ENCODE data around the gene MAST2. TPM values are rescaled to one million over a fixed set of nuclear protein-coding genes. Genes with fewer than 3 reads are reported as not detected.
A peak's percentile ranks its signal among the peaks of the same experiment; 100 is the strongest.

MAST2 gene
- total RNA-seq, 1 donor from 2014 or later = 60.7 TPM

DNA sequence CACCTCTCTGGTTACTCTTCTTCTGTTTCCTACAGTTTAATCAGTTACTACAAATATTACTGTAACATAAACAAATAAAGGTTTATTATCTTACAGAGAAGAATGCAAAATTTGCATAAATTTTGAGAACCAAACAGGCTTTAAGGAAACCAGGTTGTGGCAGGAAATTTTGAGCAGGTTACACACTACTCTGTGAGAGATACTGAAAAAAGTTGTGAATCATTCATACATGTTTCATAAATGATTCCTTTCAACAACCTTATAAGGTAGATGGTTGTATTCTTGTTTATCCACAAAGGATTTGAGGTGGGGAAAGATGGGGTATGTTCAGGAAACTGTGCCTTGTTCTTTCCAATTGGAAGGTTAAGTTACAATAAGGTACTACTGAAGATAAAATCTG, 58.6 kb downstream of the MAST2 start:
- Mint-ChIP-seq H3K36me3 (peaks cover 1% of the 10 kb centered on the region), H3K9me3 (no peaks in the 10 kb centered on the region), H3K27me3 (ENCODE audit: low read depth) (no peaks in the 10 kb centered on the region), H3K4me1 (peaks cover 30% of the 10 kb centered on the region), H3K4me3 (no peak overlapping the region), H3K27ac (no peak overlapping the region)
- TF ChIP-seq, protein P1, sequence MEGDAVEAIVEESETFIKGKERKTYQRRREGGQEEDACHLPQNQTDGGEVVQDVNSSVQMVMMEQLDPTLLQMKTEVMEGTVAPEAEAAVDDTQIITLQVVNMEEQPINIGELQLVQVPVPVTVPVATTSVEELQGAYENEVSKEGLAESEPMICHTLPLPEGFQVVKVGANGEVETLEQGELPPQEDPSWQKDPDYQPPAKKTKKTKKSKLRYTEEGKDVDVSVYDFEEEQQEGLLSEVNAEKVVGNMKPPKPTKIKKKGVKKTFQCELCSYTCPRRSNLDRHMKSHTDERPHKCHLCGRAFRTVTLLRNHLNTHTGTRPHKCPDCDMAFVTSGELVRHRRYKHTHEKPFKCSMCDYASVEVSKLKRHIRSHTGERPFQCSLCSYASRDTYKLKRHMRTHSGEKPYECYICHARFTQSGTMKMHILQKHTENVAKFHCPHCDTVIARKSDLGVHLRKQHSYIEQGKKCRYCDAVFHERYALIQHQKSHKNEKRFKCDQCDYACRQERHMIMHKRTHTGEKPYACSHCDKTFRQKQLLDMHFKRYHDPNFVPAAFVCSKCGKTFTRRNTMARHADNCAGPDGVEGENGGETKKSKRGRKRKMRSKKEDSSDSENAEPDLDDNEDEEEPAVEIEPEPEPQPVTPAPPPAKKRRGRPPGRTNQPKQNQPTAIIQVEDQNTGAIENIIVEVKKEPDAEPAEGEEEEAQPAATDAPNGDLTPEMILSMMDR (IDR thresholded peaks at IDR 0.05; ENCODE audit: unreplicated experiment) = no peak
- no peak for DNase-seq (ENCODE audit: low spot score in 2 of 2, unreplicated experiment in 2 of 2)

DNA sequence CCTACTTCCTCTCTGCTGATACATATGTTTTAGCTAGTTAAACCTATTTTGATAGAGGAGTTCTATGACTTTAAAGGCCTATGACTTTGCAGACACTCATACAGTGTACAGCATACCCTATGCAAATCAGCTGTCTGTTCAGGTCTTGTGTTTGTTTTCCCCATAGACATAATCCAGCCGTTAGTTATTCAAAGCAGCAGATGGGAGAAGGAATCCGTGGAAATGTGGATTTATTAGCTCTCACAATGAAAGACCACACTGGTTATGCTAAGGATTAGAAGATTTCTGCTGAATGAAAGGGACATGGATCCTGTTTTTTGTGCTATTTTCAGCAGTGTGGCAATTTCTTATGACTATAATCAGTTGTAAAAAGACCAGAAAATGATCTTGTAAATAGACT, 59.8 kb downstream of the MAST2 start:
- H3K27me3 Mint-ChIP-seq (ENCODE audit: low read depth) = no peaks in the 10 kb centered on the region
- H3K36me3 Mint-ChIP-seq = no peaks in the 10 kb centered on the region
- H3K4me1 Mint-ChIP-seq = peaks cover 30% of the 10 kb centered on the region
- H3K27ac Mint-ChIP-seq = no peak overlapping the region
- TF ChIP-seq, protein P1 (IDR thresholded peaks at IDR 0.05; ENCODE audit: unreplicated experiment) = no peak
- no peak for DNase-seq (ENCODE audit: low spot score in 2 of 2, unreplicated experiment in 2 of 2)
- H3K4me3 Mint-ChIP-seq = no peak overlapping the region
- no peaks in the 10 kb centered on the region for H3K9me3 Mint-ChIP-seq

DNA sequence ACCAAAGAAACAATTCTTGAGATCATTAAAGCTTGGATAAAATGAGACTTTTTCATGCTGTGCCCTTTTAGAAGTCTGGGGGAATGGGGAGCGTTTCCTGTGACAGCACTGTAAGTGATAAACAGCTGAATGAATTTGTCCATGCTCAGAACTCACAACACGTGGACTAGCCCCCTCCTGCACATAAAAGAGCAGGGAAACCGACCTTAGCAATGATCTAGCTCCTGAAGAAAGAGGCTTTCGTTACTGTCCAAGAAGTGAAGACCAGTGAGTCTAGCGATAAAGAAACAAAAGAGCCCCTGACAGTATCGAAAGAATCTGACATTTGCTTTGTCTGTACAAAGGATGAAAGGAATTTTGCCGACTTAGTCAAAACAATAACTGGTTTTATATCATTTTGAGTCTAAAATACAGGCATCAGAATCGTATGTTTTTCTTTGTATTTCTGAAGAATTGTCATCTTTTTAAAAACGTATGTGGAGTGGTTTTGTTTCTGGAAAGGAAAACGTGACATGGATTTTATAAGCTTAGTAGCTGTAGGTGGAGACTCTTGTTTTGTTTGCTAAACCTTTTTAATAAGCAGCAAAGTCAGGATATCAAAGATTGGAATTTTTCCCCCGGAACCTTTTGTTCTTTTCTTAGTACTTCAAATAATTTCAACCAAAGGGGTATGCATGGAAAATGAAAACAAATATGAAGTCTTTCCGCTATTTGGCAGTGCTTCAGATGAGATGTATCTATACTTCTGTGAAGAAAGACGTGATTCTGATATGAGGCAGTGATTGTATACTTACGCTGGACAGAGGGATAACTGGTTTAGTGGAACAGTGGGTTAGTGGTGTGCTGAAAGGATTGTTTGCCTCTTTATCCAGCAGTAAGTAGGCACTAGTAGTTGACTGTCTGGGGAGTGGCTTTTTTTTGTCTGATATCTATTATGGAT, 61.0 kb downstream of the MAST2 start:
- TF ChIP-seq, protein P1 (IDR thresholded peaks at IDR 0.05; ENCODE audit: unreplicated experiment) = no peak
- H3K4me1 Mint-ChIP-seq = peaks cover 37% of the 10 kb centered on the region
- H3K27ac Mint-ChIP-seq = peak overlapping the region; percentile 7
- H3K9me3 Mint-ChIP-seq = no peaks in the 10 kb centered on the region
- peak overlapping the region; percentile 55 for H3K4me3 Mint-ChIP-seq
- H3K36me3 Mint-ChIP-seq = no peaks in the 10 kb centered on the region
- no peak for DNase-seq (ENCODE audit: low spot score in 2 of 2, unreplicated experiment in 2 of 2)
- no peaks in the 10 kb centered on the region for H3K27me3 Mint-ChIP-seq (ENCODE audit: low read depth)

DNA sequence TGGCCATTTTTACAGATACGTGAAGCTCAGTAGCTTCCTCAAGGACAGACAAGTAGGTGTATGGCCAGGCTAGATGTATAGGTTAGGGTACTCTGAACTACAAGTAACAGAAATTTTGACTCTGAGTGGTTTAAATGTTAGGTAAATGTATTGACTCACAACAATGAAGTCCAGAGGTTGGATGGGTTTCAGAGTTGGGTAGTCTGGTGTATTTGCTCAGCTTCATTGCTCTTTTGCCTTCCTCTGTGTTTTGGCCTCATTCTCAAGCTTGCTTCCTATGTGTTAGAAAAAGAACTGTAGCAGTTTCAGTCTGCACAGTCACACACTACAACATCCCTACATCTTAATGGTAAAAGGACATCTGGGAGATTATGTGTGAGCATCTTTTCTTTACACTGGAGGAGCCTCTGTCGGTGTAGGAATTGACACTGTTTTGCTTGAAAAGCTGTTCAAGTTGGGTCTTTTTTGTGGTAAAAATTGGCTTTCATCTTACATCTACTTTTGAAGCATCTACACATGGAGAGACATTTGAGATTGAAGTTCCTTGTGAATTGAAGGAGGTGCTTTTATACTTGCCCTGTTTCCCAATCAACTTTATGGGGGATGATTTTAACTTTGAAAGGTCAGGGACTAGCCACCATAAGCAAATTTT, 64.4 kb downstream of the MAST2 start:
- Mint-ChIP-seq H3K9me3 (no peaks in the 10 kb centered on the region), H3K27ac (no peak overlapping the region), H3K4me1 (peaks cover 30% of the 10 kb centered on the region), H3K4me3 (no peak overlapping the region), H3K27me3 (ENCODE audit: low read depth) (no peaks in the 10 kb centered on the region), H3K36me3 (no peaks in the 10 kb centered on the region)
- TF ChIP-seq, protein P1 (IDR thresholded peaks at IDR 0.05; ENCODE audit: unreplicated experiment) = no peak
- no peak for DNase-seq (ENCODE audit: low spot score in 2 of 2, unreplicated experiment in 2 of 2)

DNA sequence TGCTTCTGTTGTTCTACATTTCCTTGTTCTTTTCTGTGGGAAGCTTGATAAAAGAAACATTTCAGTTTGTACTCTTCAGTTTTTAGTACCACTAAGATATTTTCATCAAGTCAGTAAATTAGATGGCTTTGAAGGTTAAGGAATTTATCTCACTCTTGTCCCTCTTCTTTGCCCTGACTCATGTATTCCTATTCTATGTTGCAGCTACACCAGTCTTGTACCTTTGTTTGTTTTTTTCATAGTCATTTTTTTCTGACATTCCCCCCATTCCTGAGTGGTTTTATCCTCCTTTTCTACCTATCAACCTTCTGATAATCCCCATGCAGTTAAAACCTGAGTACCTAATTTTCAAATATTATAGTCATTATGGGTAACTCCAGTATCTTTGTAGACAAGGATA, 65.4 kb downstream of the MAST2 start:
- no peaks in the 10 kb centered on the region for H3K36me3 Mint-ChIP-seq
- no peak overlapping the region for H3K4me3 Mint-ChIP-seq
- no peaks in the 10 kb centered on the region for H3K9me3 Mint-ChIP-seq
- peaks cover 21% of the 10 kb centered on the region for H3K4me1 Mint-ChIP-seq
- no peak overlapping the region for H3K27ac Mint-ChIP-seq
- no peaks in the 10 kb centered on the region for H3K27me3 Mint-ChIP-seq (ENCODE audit: low read depth)
- DNase-seq (ENCODE audit: low spot score in 2 of 2, unreplicated experiment in 2 of 2) = no peak
- TF ChIP-seq, protein P1 (IDR thresholded peaks at IDR 0.05; ENCODE audit: unreplicated experiment) = no peak
